Thyroid gland (tissue), 4 donors: ENCODE data around the gene BHMT2.

Source experiments
- CTCF ChIP-seq, 6 experiments: fragments of 200-600 bp in 3 of 6; fragments of 450-650 bp in 3 of 6; sonication (generic) in 3 of 6; IDR thresholded peaks; one replicate each; pipeline ENCODE4 v1.5.1; 2016 to 2019; ENCODE audit warnings: antibody characterized with exemption in 6 of 6, mild to moderate bottlenecking in 2 of 6, inconsistent platforms in 1 of 6, moderate library complexity in 1 of 6
- POLR2A ChIP-seq, 2 donors: fragments of 450-650 bp; IDR thresholded peaks; one replicate each; pipeline ENCODE4 v1.6.1; 2017; ENCODE audit warnings: antibody characterized with exemption in 2 of 2, mild to moderate bottlenecking in 2 of 2, moderate library complexity in 1 of 2

GRCh38 chr5:79031485-79031867, 38.1 kb upstream of the BHMT2 start:
- TF ChIP-seq CTCF (IDR thresholded peaks at IDR 0.05) (no peak), POLR2A (IDR thresholded peaks at IDR 0.05) (no peak)
